ENCODE results near the gene DGKD.

DGKD gene

DNA sequence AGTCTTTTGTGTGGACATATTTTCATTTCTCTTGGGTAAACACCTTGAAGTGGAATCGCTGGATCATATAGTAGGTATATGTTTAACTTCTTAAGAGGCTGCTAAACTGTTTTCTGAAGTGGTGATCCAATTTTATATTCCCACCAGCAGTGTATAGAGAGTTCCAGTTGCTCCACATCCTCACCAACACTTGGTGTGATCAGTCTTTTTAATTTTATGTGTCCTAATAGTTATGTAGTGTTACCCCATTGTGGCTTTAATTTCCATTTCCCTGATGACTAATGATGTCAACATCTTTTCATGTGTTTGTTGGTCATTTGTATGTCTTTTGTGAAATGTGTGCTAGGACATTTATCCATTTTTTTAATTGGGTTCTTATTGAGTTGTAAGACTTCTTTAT lies 56.9 kb downstream of the DGKD start:
- DNase-seq (ENCODE audit: low read depth, low spot score) = no peak

DNA sequence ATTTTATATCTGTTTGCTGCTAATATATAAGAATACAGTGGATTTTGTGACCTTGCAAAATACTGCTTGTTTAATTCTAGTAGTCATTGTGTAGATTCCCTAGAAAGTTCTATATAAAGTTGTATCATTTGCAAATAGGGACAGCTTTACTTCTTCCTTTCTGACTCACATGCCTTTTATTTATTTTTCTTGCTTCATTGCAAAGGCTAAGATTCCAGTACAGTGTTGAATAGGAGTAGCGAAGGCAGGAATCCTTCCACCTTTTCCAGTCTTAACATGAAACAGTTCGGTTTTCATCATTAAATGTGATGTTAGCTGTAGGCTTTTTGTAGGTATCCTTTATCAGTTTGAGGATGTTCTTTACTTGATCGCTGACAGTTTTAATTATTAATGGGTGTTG lies 58.1 kb downstream of the DGKD start:
- DNase-seq (ENCODE audit: low read depth, low spot score) = no peak

DNA sequence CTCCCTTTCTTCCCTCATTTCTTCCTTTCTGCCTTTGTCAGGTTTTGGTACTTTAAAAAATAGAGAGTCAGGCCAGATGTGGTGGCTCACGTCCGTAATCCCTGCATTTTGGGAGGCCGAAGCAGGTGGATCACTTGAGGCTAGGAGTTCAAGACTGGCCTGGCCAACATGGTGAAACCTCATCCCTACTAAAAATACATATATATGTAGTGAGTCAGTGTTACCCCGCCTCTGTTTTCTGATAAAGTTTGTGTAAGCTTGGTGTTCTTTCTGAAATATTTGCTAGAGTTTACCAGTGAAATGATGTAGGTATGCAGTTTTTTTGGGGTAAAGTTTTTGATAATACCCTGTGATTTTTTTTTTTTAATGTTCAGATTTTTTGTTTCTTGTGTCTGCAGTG lies 58.8 kb downstream of the DGKD start:
- DNase-seq (ENCODE audit: low read depth, low spot score) = no peak

DNA sequence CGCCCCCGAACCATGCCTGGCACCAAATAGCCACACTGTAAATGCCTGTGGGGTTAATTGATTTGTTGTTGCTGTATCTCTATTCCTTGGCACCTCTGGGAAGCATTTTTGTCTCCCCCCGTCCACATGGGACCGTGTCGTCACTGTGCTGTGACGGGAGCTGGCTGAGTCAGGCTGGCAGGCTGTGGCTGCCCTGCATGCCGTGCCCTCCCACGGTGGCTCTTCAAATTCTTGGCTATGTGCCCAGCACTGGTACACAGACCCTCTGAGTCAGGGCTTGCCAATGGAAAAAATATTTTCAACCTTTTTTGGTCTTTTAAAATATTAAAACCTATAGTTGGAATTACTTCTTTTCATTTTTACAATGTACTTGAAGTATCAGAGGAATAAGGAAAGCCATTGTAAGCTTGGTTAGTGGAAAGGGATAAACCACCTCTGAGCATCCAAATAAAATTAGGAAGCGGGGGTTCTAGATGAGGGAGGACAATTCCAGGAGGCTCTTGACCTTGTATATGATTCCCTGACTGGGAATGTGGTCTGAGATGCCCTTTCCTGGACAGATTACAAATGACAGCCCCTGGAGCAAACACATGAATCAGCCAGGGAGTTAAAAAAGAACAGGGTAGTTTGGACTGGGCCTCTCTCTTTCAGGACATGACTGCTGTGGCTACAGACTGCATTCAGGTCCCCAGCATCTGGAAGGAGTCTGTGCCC lies 59.4 kb downstream of the DGKD start:
- DNase-seq (ENCODE audit: low read depth, low spot score) = no peak

DNA sequence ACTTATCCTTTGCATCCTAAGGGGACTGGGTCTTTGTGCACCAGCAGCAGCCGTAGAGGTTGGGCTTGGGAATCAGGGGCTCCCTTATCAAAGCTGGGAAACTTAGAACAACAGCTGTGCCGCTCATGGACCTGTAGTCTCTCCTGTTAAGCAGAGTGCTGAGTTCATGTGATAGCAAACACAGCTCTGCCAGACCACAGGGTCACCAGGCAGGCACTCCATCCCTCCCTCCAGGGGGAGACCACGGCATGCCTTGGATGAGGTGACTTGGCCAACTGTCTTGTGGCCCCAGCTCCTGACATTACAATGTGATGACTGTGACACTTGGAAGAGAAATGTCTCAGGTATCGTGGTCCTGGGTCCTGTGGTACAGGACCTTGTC lies 60.0 kb downstream of the DGKD start:
- DNase-seq (ENCODE audit: low read depth, low spot score) = no peak

DNA sequence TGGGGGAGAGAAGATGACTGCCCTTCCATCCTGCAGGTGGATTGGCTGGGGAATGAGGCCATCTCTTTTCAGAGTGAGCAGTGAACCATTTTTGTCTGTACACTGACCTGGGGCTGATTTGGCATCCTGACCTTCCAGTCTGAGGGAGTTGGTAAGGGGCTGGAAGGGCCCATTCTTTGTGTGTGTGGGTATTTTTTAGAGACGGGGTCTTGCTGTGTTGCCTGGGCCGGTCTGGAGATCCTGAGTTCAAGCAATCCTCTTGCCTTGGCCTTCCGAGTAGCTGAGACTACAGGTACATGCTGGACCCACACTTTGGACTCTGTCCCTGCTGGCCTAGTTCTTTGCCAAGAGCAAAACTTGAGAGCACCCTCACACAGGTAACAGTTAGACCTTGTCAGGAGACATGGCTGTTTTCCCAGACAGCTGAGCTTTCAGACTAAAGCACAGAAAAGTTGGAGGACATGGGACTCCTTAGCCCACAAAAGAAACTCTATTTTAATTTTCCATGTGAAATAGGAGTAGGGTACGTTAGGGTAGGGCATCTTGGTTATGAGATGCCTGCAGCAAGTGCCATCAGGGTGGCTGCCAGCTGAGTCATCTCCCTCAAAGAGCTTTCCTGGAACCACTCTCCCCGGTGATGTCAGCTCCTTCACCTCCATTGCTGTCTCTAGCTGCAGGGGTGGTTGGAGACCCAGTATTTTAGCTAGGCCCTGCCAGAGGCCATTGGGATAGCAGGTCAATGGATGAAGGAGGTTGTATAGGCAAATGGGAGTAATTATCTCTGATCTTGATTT lies 60.7 kb downstream of the DGKD start:
- DNase-seq (ENCODE audit: low read depth, low spot score) = no peak

DNA sequence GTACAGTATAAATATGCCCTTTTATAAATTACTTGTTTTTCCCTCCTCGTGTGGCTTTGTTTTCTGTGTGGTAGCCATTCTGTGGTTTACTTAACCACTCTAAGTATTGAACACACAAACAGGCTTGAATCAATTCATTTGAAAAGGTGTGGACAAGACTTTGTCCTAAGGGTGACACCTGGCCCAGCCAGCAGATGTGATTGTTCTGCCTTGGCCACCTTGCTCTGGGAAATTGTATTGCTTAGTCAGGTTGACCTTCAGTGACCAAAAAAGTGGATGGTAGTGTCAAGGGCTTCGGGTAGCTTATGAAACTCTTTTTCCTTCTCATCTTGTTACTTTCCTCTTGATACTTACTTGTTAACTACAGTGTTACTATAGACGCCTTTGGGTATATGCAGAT lies 61.9 kb downstream of the DGKD start:
- DNase-seq (ENCODE audit: low read depth, low spot score) = no peak

DNA sequence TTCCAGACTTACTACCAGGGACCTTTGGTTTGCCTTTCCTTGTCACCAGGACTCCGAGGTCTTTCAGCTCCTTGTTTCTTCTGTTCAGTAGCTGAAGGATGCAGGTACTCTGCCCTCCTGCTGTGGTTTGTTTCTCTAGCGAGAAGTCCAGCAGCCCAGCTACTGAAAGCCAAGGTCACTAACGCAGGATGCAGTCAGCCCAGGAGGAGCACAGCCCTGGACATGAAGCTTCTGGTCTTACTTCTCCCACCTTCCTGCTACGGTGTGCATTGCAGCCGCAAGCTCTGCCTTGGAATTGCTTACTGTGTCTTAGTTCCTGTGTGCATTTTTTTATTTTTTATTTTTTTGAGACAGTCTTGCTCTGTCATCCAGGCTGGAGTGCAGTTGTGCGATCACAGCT lies 62.4 kb downstream of the DGKD start:
- DNase-seq (ENCODE audit: low read depth, low spot score) = no peak

DNA sequence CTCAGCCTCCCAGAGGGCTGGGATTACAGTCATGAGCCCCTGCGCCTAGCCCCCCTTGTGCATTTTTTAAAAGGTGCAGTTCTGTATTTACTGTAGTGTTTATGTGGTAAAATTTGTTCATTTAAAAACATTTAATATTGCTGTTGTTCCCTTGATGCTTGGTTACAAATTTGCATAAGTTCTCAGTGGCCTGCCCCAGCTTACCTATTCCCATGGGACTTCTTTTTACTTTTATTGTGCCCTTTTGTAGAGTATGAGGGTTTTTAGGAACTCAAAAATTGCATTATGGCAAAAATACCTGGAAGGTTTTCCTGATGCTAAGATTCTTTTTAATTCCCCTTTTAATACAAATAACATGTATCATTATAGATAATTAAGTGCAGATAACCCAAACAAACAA lies 63.0 kb downstream of the DGKD start:
- no peak for DNase-seq (ENCODE audit: low read depth, low spot score)

DNA sequence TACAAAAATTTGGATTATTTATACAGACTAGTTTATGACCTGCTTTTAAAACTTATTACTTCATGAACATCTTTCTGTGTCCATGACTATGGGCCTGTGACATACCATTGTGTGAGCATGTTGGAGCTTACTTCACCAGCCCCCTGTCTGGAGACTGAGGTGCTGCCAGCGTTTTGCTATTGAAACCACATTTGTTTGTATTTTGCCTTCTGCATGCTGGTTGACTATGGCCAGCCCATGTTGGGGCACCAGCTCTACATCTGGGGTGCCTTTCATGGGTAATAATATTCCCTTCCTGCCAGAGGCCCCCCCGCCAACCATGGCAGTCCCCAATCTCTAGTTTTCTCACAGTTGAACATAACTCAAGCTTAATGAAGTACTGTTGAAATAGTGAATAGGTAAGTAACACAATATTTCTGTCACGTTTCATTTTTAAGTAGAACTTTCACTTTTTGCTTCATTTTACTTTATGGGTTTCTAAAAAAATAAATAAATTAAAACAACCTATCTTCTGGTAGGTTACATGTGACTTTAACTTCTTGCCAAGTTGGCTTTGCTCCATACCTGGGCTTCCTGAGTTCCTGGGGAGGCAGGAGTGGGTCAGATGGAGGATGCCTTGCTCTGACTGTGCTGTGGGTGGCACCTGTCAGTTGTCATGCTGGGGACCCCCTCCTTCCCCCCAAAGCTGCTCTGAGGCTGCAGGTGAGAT lies 63.9 kb downstream of the DGKD start:
- no peak for DNase-seq (ENCODE audit: low read depth, low spot score)

DNA sequence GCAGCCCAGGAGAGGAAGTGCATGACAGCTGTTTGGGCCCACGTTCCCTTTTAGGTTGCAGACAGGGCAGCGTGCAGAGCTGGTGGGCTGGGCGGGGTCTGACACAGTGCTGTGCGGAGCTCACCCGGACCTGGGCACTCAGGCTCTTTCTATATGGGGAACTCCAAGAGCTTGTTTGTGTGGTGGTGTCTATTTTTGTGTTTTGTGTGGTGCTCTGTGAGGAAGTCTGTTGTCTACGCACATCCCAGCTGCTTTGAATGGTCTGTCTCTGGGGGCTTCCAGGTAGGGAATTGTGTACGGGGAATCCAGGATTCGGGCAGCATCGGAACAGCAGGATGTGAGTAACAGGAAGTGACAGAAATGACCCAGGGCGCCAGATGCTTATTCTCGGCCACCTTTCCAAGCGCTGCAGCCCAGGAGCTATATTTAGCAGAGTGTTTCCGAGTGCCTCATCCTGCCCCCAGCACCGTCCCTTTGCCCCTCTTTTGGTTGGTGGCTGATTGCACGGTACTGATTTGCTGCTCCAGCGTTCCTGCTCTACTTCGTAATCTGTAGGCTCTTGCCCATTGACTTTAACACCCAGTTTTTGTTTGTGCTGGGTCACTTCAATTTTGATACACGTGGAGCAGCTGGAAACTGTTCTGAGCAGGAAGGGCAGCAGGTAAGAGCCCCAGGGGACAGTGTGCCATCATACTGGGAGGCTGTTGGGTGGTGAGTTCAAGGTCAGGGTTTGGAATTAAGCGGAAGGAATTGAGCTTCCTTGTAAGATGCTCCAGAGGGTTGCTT lies 64.7 kb downstream of the DGKD start:
- DNase-seq (ENCODE audit: low read depth, low spot score) = no peak

DNA sequence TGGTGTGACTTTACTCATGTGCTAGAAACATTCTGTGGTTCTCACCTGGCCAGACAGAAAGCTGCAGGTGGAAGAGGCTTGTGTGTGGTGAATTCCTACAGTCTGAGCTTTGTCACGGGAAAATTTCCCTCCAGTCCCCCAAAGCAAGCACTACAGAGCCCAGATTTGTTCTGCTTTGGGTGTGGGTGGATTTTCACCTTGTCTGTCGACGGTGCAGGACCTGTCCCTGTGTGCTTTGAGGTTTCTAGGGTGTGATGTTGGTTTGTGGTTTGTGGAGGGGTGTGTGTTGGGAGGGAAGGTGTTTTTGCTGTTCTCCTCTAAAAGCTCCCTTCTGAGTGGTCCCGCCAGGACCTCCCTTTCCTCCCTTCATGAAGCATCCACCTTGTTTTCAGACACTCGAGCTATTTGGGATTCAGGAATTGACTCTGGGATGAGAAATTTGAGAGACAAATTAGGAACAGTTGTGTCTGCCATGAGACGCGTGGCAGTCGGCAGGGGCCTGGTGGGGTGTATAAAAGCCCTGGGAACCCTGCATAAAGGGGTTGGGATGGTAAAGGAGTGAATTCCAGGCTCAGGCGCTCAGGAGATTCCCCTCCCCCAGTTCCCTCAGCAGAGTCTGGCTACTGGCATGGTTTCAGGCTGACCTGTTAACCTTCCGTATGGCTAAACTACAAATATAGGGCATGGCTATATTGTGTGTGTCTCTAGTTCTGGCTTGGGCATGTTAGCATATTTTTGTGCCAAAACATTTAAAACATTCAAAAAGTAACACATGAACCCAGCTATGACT lies 65.5 kb downstream of the DGKD start:
- DNase-seq (ENCODE audit: low read depth, low spot score) = no peak

DNA sequence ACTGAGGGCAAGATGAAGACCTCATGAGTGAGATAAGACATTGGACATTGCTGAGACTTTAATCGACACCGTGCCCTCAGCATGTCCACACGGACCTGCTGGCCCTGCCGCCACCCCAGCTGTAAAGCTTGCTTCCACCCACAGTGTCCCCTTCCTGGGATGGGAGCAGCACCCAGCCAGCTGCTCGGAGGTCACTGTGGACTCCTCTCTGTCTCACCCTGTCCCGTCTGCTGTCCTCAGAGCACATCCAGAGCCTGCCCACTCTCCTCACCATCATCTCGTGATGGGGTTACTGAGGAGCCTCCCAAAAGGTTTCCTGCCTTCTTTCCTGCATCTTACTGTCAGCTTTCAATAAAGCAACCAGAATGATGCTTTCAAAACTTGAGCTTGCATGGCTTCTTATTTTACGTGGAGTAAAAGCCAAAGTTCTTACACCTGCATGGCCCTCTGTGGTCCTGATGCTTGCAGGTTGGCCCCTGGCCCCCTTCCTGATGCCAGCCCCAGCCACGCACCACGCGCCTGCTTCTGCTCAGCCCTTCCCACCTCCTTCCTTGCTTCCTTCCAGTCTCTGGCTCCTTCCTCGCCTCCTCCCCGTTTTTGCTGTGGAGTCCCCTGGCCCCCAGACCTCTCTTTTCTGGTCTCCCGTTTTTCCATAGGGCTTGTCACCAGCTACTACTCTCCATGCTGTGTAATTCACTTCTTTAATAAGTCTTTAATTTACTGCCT lies 67.0 kb downstream of the DGKD start:
- DNase-seq (ENCODE audit: low read depth, low spot score) = no peak

DNA sequence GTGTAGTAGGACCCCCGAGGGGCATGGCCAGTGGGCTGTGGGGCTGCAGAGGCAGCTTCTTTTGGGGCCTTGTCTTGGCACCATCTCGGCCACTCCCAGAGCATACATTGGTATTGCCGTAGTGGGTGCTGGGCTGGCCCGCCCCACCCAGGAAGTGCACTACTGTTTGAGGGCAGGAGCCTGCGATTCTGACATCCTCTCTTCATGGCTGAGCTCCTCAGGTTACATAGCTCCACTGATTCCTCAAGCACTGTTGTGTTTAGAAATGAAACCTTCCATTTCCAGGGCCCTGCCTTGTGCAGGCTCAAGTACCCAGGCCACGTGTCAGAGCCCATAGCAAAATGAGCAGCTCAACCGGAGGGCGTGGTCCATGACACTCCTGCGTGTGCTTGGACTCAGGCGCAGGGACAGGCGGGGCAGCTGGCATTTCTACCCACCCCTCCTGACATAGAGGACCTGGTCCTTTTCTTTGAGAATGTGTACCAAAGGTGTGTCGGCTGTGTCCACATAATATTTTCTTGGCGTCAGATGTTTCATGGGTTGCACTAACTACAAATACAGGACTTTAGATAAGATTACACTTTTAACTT lies 67.9 kb downstream of the DGKD start:
- DNase-seq (ENCODE audit: low read depth, low spot score) = no peak

DNA sequence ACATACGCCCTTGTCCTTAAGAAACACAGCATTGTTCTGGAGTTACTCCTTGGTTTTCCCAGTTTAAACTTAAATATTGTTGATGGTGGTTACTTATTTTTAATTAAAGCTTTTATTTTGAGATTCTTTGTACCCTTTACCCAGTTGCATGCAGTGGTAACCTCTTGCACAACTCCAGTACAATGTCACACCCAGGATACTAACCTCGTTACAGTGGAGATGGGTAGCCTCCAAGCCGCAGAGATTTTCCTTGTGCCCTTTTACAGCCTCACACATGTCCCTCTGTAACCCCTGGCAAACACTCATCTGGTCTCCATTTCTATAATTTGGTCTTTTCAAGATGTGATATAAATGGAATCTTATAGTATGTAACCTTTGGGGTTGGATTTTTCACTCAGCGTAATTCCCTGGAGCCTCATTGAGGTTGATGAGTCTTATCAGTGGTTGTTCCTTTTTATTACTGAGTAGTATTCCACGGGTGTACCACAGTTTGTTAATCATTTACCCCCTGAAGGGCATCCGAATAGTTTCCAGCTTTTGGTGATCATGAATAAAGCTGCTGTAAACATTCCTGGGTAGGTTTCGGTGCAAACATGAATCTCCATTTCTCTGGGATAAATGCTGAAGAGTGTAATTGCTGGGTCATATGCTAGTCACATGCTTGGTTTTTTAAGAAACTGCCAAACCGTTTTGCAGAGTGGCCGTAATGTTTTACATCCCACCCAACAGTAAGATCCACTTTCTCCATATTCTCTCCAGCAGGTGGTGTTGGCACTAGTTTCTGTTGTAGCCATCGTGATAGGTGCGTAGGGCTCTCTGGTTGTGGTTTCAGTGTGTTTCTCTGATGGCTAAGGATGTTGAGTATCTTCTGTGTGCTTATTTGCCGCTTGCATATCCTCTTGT lies 68.6 kb downstream of the DGKD start:
- DNase-seq (ENCODE audit: low read depth, low spot score) = no peak

DNA sequence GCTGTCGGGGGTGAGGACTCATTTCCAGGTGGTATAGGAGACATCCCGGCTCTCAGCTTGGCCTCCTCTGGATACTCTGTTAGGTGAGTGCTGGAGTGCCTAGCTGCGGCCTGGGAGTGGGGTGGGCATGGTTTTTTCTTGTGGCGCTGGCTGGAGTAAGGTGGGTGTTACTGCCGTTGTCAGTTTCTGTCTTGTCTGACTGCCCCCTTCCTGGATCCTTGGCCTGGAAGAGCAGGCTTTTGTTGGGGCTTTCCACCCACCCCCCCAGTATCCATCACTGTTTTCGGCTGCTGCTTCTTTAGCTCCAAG lies 69.2 kb downstream of the DGKD start:
- no peak for DNase-seq (ENCODE audit: low read depth, low spot score)

DNA sequence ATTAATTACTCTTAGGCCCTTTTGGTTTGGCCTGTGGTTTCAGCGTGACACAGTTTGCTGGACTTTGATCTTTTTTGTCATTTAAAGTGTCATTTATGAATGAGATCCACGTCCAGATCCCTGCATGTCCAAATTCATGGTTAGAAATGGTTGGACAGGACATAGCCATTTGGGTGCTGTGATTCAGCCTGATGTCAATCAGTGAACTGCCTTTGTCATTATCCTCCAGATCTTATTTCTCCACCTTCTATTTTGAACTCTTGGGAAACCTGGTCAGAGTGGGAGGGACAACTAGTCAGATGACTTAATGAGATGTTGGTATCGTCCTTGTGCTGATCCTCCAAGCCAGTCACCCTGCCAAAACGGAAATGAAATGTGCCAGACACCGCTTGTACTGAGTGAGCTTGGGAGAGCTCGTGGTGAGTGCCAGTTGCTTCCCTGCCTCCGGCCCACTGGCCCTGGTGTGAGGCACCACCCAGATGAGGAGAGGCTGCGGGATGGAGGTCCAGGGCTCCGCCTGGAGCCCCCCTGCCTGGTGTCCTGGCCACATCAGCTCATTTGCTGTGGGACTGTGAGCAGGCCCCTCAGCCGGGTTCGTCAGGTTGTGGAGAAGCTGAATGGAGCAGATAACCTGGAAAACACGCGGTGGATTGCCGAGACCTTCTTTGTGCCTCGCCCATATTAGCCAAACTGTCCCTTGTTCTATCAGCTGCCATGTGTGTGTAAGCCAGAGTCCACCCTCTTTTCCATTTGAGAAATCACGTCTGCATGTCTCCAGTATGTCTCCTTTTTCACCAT lies 70.1 kb downstream of the DGKD start:
- no peak for DNase-seq (ENCODE audit: low read depth, low spot score)

DNA sequence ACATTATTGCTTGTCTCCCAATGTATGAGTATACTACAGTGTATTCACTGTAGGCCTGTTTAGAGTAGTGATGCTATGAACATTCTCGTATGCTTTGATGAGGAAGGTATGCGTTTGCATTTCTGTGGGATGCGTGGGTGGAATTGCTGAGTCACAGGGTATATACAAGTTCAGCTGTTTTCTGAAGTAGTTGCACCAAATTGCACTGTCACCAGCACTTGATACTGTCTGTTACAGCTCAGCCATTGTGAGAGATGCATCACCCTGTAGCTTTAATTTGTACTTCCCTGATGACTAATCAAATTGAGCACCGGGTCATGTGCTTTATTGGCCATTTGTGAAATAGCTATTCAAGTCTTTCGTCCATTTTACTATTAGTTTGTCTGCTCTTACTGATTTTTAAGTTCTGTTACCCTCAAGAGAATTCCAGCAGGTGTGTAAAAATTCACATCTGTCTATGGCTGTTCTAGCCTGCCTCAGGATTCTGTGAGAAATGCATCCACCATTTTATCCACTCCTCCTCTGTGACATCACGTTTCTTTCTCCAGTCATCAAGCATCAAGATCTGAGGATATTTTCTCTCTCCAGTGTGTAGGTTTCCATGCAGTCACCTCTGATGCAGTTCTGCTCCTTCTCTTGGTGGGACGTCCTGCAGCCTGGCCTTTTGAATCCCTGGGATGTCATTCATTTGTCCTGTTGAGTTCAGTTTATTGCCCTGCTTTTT lies 72.5 kb downstream of the DGKD start:
- no peak for DNase-seq (ENCODE audit: low read depth, low spot score)
